GM18867 (cell line): ENCODE data around the gene CYFIP1.

ENCODE experiments used
- ATAC-seq: cut with Tn5 transposase; IDR thresholded peaks from one replicate; pipeline ENCODE4 v1.9.1; 2021; ENCODE audit warnings: mild to moderate bottlenecking, moderate library complexity; ENCODE audit not compliant: unreplicated experiment

Gene CYFIP1

DNA sequence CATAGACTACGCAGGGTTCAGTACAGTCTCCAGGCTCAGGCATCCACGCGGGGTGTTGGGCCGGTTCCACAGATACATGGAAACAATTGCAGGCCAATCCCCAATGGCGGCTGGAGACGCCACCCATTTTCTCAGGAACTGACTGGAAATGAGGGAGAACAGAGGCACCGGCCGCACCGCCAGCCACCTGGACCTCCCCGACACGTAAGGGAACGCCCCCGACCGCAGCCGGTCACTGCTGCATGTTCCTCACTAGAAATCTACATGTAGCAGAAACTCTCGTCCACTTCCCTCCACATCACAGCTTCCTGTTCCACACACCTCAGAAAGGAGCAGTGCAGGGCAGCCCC lies 29.2 kb downstream of the CYFIP1 start:
- no peak for ATAC-seq

GRCh38 chr15:22950256-22950990 lies 29.7 kb downstream of the CYFIP1 start:
- no peak for ATAC-seq

GRCh38 chr15:22949074-22949547 lies 31.1 kb downstream of the CYFIP1 start:
- no peak for ATAC-seq

GRCh38 chr15:22948056-22948455 lies 32.1 kb downstream of the CYFIP1 start:
- no peak for ATAC-seq

DNA sequence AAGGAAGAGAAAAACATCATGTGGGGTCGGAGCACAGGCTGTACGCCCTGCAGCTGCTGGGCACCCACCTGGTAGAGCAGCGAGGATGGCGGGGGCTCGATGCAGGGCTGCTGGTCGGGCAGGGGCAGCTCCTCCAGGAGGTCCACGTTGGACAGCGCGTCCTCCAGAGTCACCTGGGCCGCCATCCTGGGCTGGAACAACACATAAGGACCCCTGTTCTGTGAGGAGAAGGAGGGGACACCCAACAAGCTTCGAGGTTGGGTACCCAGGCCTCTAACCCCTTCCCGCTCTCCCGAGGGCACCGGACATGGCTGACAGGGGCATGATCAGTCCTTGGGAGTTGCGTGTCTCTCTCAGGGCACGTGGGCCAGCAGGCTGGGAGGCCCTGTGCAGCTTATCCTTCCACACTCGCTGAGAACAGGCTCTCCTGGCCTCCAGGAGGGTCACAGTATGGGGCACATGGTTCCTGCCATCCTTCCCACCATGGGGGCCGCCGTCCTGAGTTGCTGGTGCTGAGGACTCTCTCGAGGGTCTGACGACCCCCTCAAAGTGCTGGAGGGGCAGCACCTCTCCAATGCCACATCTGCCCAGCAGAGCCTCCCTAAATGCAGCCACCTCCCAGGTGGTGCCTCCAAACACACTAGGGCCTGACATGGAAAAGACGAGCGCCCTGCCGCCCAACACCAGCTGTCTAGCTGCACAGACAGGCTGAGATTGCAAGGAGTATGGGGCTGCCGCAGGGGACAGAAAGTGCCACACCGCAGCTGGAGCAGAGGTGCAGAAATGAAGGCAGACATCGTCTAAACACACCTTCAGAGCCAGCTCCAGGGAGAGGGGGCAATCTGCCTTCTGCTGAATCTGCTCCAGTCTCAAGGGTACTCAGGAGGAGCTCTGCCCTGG lies 32.8 kb downstream of the CYFIP1 start:
- no peak for ATAC-seq

GRCh38 chr15:22945071-22945470 lies 35.1 kb downstream of the CYFIP1 start:
- ATAC-seq = no peak

GRCh38 chr15:22944651-22945050 lies 35.5 kb downstream of the CYFIP1 start:
- no peak for ATAC-seq

DNA sequence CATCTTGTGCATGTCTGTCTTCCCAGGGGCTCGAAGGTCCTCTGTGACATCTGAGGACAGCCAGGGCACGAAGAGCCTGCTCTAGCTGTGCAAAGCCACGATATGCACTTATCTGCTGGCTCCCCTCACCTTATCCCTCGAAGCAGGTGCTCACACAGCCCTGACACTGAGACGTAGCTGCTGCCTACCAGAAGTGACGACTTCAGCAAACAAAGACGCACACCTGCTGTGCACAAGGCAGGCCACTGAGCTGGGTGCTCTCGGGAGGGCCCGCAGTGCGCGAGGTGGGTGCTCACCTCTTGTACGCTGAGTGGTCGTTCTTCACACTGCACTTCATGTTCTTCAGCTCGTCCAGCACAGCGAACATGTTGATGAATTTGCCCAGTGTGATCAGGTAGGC lies 37.3 kb downstream of the CYFIP1 start:
- no peak for ATAC-seq

- ATAC-seq = no peak
Observed at GRCh38 chr15:22942306-22942855, 37.8 kb downstream of the CYFIP1 start.

DNA sequence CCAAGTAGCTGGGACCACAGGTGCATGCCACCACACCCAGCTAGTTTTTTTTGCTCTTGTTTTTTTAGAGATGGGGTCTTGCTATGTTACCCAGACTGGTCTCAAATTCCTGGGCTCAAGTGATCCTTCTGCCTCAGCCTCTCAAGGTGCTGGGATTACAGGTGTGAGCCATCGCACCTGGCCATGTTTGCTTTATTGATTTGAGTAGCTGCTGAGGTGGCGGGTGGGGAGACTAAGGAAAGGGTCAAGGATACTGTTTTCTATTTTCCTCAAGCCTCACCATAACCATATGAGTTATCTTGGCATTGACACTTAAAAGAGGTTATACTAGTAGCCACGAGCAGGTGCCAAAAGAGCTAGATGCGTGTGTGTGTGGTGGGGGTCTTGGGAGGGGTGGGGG lies 39.0 kb downstream of the CYFIP1 start:
- no peak for ATAC-seq

- ATAC-seq = no peak
Observed at GRCh38 chr15:22939652-22940061, 40.5 kb downstream of the CYFIP1 start.

DNA sequence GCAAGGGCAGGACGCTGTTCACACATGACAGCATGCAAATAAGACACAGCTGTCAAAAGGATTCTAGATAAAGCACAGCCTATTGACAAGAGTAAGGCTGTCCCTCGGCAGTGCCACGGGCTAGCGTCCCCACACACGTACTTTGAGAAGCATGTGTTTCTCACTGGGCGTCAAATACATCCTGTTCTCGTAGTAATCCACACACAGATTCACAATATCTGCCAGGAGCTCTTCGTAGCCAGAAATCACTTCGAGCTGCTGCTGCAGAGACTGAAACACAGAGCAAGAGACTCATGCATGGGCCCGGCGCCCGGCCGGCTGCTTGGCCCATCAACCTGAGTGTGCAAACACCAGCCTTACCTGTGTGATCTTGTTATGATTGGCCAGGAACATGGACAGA lies 41.1 kb downstream of the CYFIP1 start:
- no peak for ATAC-seq

- ATAC-seq = peak; percentile 95
Observed at GRCh38 chr15:22936577-22937472, 43.3 kb downstream of the CYFIP1 start.

GRCh38 chr15:22933641-22934061 lies 46.5 kb downstream of the CYFIP1 start:
- no peak for ATAC-seq

GRCh38 chr15:22931784-22932536 lies 48.2 kb downstream of the CYFIP1 start:
- ATAC-seq = no peak

DNA sequence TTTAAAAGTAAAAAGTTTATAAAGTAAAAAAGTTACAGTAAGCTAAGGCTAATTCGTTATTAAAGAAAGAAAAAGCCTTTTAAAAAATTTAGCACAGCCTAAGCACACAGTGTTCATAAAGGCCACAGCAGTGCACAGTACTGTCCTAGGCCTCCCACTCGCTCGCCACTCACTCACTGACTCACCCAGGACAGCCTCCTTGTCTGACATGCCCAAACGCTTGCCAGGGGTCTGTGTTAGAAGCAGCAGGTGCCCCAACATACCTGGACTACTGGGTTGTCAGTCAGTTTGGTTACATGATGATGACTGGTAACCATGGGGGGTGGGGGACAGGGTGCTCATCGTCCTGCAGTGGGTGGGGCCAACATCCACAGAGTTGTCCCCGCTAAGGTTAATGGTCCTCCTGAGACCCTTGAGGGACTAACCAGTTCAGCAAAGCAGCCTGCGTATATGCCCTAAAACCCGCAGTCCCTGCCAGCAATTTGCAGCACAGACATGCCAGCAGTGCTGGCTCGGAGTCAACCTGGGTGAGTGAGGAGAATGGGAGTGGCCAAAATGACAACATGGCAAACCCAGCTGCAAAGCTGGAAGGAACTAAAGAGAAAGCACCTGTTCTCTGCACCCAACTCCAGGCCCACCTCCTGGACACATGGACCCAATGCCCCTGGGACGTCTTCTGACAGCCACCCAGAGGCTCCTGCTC lies 49.2 kb downstream of the CYFIP1 start:
- no peak for ATAC-seq

GRCh38 chr15:22927761-22928160 lies 52.4 kb downstream of the CYFIP1 start:
- ATAC-seq = no peak

GRCh38 chr15:22925875-22926274 lies 54.3 kb downstream of the CYFIP1 start:
- ATAC-seq = no peak

GRCh38 chr15:22922003-22922402 lies 58.2 kb downstream of the CYFIP1 start:
- no peak for ATAC-seq
